ENCODE data around the gene ACSF3. TPM values are rescaled to one million over a fixed set of nuclear protein-coding genes. Genes with fewer than 3 reads are reported as not detected.
"Not testable (repeated sequence)": the region's sequence is repeated elsewhere in the genome, so short reads cannot be mapped to it uniquely, and the experiment has no call there.

The ACSF3 gene
- total RNA-seq, 1 experiment from 2014 or later = 38.7 TPM

- no peak for DNase-seq (ENCODE audit: low spot score)
- in situ Hi-C loops (cut with HindIII; ENCODE audit: low sequenced_read_pairs) = no loop called here
Measured at GRCh38 chr16:89090182-89090630, 3.4 kb upstream of the ACSF3 start.

GRCh38 chr16:89090669-89091426 is 2.8 kb upstream of the ACSF3 start:
- in situ Hi-C loops (cut with HindIII; ENCODE audit: low sequenced_read_pairs) = no loop called here
- no peak for DNase-seq (ENCODE audit: low spot score)

GRCh38 chr16:89092013-89092412 is 1.6 kb upstream of the ACSF3 start:
- in situ Hi-C loops (cut with HindIII; ENCODE audit: low sequenced_read_pairs) = no loop called here
- DNase-seq (ENCODE audit: low spot score) = no peak

GRCh38 chr16:89093252-89093601 is 425 bp upstream of the ACSF3 start:
- in situ Hi-C loops (cut with HindIII; ENCODE audit: low sequenced_read_pairs); DNase-seq (ENCODE audit: low spot score): not testable (repeated sequence)

GRCh38 chr16:89094252-89094879 is 714 bp downstream of the ACSF3 start:
- in situ Hi-C loops (cut with HindIII; ENCODE audit: low sequenced_read_pairs) = no loop called here
- DNase-seq (ENCODE audit: low spot score) = no peak

- in situ Hi-C loops (cut with HindIII; ENCODE audit: low sequenced_read_pairs) = no loop called here
- no peak for DNase-seq (ENCODE audit: low spot score)
Measured at GRCh38 chr16:89094880-89095258, 1.2 kb downstream of the ACSF3 start.

- DNase-seq (ENCODE audit: low spot score) = peak; percentile 16
- in situ Hi-C loops (cut with HindIII; ENCODE audit: low sequenced_read_pairs) = no loop called here
Measured at GRCh38 chr16:89095491-89095951, 1.9 kb downstream of the ACSF3 start.

GRCh38 chr16:89096042-89096717 is 2.5 kb downstream of the ACSF3 start:
- in situ Hi-C loops (cut with HindIII; ENCODE audit: low sequenced_read_pairs) = no loop called here
- no peak for DNase-seq (ENCODE audit: low spot score)

GRCh38 chr16:89096768-89097391 is 3.2 kb downstream of the ACSF3 start:
- in situ Hi-C loops (cut with HindIII; ENCODE audit: low sequenced_read_pairs) = no loop called here
- DNase-seq (ENCODE audit: low spot score) = no peak

GRCh38 chr16:89097392-89097772 is 3.7 kb downstream of the ACSF3 start:
- in situ Hi-C loops (cut with HindIII; ENCODE audit: low sequenced_read_pairs) = no loop called here
- DNase-seq (ENCODE audit: low spot score) = no peak

- no peak for DNase-seq (ENCODE audit: low spot score)
- in situ Hi-C loops (cut with HindIII; ENCODE audit: low sequenced_read_pairs) = no loop called here
Measured at GRCh38 chr16:89098767-89099430, 5.2 kb downstream of the ACSF3 start.

- no peak for DNase-seq (ENCODE audit: low spot score)
- in situ Hi-C loops (cut with HindIII; ENCODE audit: low sequenced_read_pairs) = no loop called here
Measured at GRCh38 chr16:89099905-89100304, 6.3 kb downstream of the ACSF3 start.

- no peak for DNase-seq (ENCODE audit: low spot score)
- in situ Hi-C loops (cut with HindIII; ENCODE audit: low sequenced_read_pairs) = no loop called here
Measured at GRCh38 chr16:89100601-89101302, 7.1 kb downstream of the ACSF3 start.

GRCh38 chr16:89101303-89102040 is 7.8 kb downstream of the ACSF3 start:
- no peak for DNase-seq (ENCODE audit: low spot score)
- in situ Hi-C loops (cut with HindIII; ENCODE audit: low sequenced_read_pairs) = no loop called here

GRCh38 chr16:89102041-89102471 is 8.4 kb downstream of the ACSF3 start:
- no peak for DNase-seq (ENCODE audit: low spot score)
- in situ Hi-C loops (cut with HindIII; ENCODE audit: low sequenced_read_pairs) = no loop called here

- no peak for DNase-seq (ENCODE audit: low spot score)
- in situ Hi-C loops (cut with HindIII; ENCODE audit: low sequenced_read_pairs) = no loop called here
Measured at GRCh38 chr16:89102481-89103073, 8.9 kb downstream of the ACSF3 start.

GRCh38 chr16:89103156-89103555 is 9.5 kb downstream of the ACSF3 start:
- in situ Hi-C loops (cut with HindIII; ENCODE audit: low sequenced_read_pairs) = no loop called here
- DNase-seq (ENCODE audit: low spot score) = no peak

GRCh38 chr16:89103781-89104180 is 10.1 kb downstream of the ACSF3 start:
- in situ Hi-C loops (cut with HindIII; ENCODE audit: low sequenced_read_pairs) = no loop called here
- no peak for DNase-seq (ENCODE audit: low spot score)
